HepG2 (cell line): ENCODE results near the gene ABCB11. TPM values are rescaled to one million over a fixed set of nuclear protein-coding genes. Genes with fewer than 3 reads are reported as not detected.

ENCODE experiments used
- ATAC-seq: fragments of 200-7000 bp; cut with Tn5 transposase; 3 replicates; pipeline ENCODE4 v1.9.1; 2020; ENCODE audit warnings: mild to moderate bottlenecking, moderate library complexity
- BruUV-seq: library from RNA; stranded (reverse); fragments of 400-500 nt; replicated peaks from 2 replicates; lab custom pipeline; 2021; lab: Mats Ljungman, UMichigan
- CTCF ChIA-PET: fragments of 300-600 bp; formaldehyde crosslinking; extraction: SDS; loops from one replicate; lab custom pipeline; 2021; ENCODE audit warnings: low total read pairs, inconsistent platforms, low intra/inter-chr PET ratio; lab: Yijun Ruan, JAX
- POLR2A ChIA-PET: fragments of 350-600 bp; sonication (Branson Sonifier 250); formaldehyde crosslinking; loops from one replicate; lab custom pipeline; 2020; ENCODE audit warnings: antibody characterized with exemption, inconsistent platforms; lab: Yijun Ruan, JAX
- DNase-seq: peaks from one replicate; pipeline ENCODE4 v3.0.0-alpha.2; 2015; ENCODE audit warnings: low spot score
- FAIRE-seq: peaks from 3 replicates; lab custom pipeline; 2011; peaks lifted over from hg19 to GRCh38; lab: Jason Lieb, UNC
- H2AFZ ChIP-seq: one replicate; pipeline ENCODE4 v1.6.1; 2011; ENCODE audit warnings: low read length, inconsistent platforms
- H3K27ac ChIP-seq: fragments of 300-600 bp; 3 replicates; pipeline ENCODE4 v1.8.0; 2011; ENCODE audit warnings: mixed run types, mild to moderate bottlenecking, mixed read lengths, low read length, inconsistent platforms; ENCODE audit not compliant: insufficient read depth; ENCODE audit errors: extremely low read length
- H3K27me3 ChIP-seq, 2 experiments: fragments of 200-600 bp in 1 of 2; 2 replicates in 1 of 2; 3 replicates in 1 of 2; pipeline versions ENCODE4 v1.6.0 to v1.8.0; 2011; ENCODE audit warnings: low read length in 2 of 2, mild to moderate bottlenecking in 2 of 2, moderate library complexity in 2 of 2, inconsistent platforms in 1 of 2; ENCODE audit not compliant: insufficient read depth in 2 of 2, control insufficient read depth in 1 of 2
- H3K36me3 ChIP-seq, 2 experiments: fragments of 200-600 bp in 1 of 2; replicated peaks in 1 of 2; 2 replicates in 1 of 2; 3 replicates in 1 of 2; pipeline versions ENCODE4 v1.5.1 to v1.8.0; 2011; ENCODE audit warnings: low read length in 2 of 2, inconsistent platforms in 1 of 2; ENCODE audit not compliant: insufficient read depth in 2 of 2, control insufficient read depth in 1 of 2
- H3K4me1 ChIP-seq: 2 replicates; pipeline ENCODE4 v1.5.1; 2012; ENCODE audit warnings: low read length, inconsistent platforms; ENCODE audit not compliant: insufficient read depth
- H3K4me2 ChIP-seq: 2 replicates; pipeline ENCODE4 v1.6.0; 2011; ENCODE audit warnings: low read depth, low read length, inconsistent platforms
- H3K4me3 ChIP-seq, 3 experiments: fragments of 200-600 bp in 1 of 3; sonication (generic), shearing (Covaris generic) in 1 of 3; replicated peaks in 1 of 3; 2 replicates each; pipeline ENCODE4 v1.5.1; 2011 to 2016; ENCODE audit warnings: low read length in 3 of 3, inconsistent platforms in 2 of 3, low read depth in 2 of 3, mild to moderate bottlenecking in 2 of 3, control low read depth in 1 of 3, mixed read lengths in 1 of 3; ENCODE audit not compliant: insufficient read depth in 1 of 3
- H3K79me2 ChIP-seq: one replicate; pipeline ENCODE4 v1.6.1; 2011; ENCODE audit warnings: low read length, inconsistent platforms; ENCODE audit not compliant: insufficient read depth
- H3K9ac ChIP-seq: 2 replicates; pipeline ENCODE4 v1.6.0; 2011; ENCODE audit warnings: mild to moderate bottlenecking, low read depth, low read length, inconsistent platforms; ENCODE audit not compliant: insufficient read depth
- H3K9me3 ChIP-seq: 2 replicates; pipeline ENCODE4 v1.5.1; 2012; ENCODE audit warnings: mild to moderate bottlenecking, low read length
- H4K20me1 ChIP-seq: 2 replicates; pipeline ENCODE4 v1.6.0; 2011; ENCODE audit warnings: inconsistent platforms, mild to moderate bottlenecking, low read length, moderate library complexity; ENCODE audit not compliant: insufficient read depth
- ARID5B ChIP-seq: IDR thresholded peaks from 2 replicates; pipeline ENCODE4 v1.4.0; 2020; ENCODE audit warnings: mild to moderate bottlenecking, missing genetic modification reagents
- NCOA5 ChIP-seq: sonication (generic); formaldehyde crosslinking; IDR thresholded peaks from 2 replicates; pipeline ENCODE4 v1.4.0; 2020; ENCODE audit warnings: missing genetic modification reagents
- SIX1 ChIP-seq: sonication (generic); formaldehyde crosslinking; IDR thresholded peaks from 2 replicates; pipeline ENCODE4 v1.4.0; 2020; ENCODE audit warnings: missing genetic modification reagents, borderline replicate concordance
- STAT5B ChIP-seq: sonication (generic); formaldehyde crosslinking; IDR thresholded peaks from 2 replicates; pipeline ENCODE4 v1.4.0; 2020; ENCODE audit warnings: missing genetic modification reagents
- ZBTB46 ChIP-seq: sonication (generic); formaldehyde crosslinking; IDR thresholded peaks from 2 replicates; pipeline ENCODE4 v1.4.0; 2020; ENCODE audit warnings: mild to moderate bottlenecking, missing genetic modification reagents, borderline replicate concordance
- WGBS: methylation state at CpG from one replicate; pipeline ENCODE4 v1.1.6; 2017; ENCODE audit warnings: low lambda C conversion rate; 5-methylcytosine and 5-hydroxymethylcytosine counted together
- in situ Hi-C: cut with HindIII; loops from 2 replicates; pipeline ENCODE4 v1.10.0; 2017; ENCODE audit warnings: low pct_unique_long_range_greater_than_20kb; ENCODE audit not compliant: extremely low pct_ligation_motif_present
- intact Hi-C: fragments of 100-400 bp; cut with micrococcal nuclease; formaldehyde crosslinking; loops from one replicate; pipeline ENCODE4 v1.10.0; 2022; ENCODE audit not compliant: unreplicated experiment
- polyA plus RNA-seq, 8 experiments: library from polyadenylated mRNA; depleted of rRNA in 3 of 8; stranded (reverse) in 7 of 8; unstranded in 1 of 8; fragments of >200 nt; fragmentation: Illumina TruSeq in 4 of 8; extraction: Trizol in 4 of 8; gene quantifications; 2 replicates each; pipeline versions ENCODE4 v1.2.1 to v1.2.3, GENCODE V29; 2011 to 2016; ENCODE audit warnings: low read depth in 4 of 8, missing spikeins in 1 of 8, mixed read lengths in 1 of 8; ENCODE audit not compliant: insufficient read depth in 1 of 8
- total RNA-seq, 5 experiments: library from RNA; depleted of rRNA; stranded (reverse); fragments of >200 nt; fragmentation: Illumina TruSeq; extraction: Trizol; gene quantifications; 2 replicates each; pipeline ENCODE4 v1.2.3, GENCODE V29; 2016; ENCODE audit warnings: low read depth in 1 of 5

ABCB11 gene
- total and polyA plus RNA-seq, 2 of the 13 experiments (the other 11 are each of a cell fraction or from before 2014, with no cell fraction given) = not detected

- no peak overlapping the region for H3K4me3 ChIP-seq
- no peaks in the 10 kb centered on the region for H3K79me2 ChIP-seq
- no peak for FAIRE-seq
- no peak overlapping the region for H3K9ac ChIP-seq
- TF ChIP-seq NCOA5 (CRISPR knock-in tag) (no peak), ARID5B (CRISPR knock-in tag) (no peak)
- TF ChIP-seq, all 625 proteins: peak for 0
- intact Hi-C loops = loop anchor here (10.0 kb wide), 1 partner anchor 272 kb away; no protein-coding TSS in a partner anchor
- Histone ChIP-seq H3K9me3 (no peaks in the 10 kb centered on the region), H2AFZ (no peak overlapping the region), H3K36me3 (no peaks in the 10 kb centered on the region), H3K27me3 (no peaks in the 10 kb centered on the region), H3K4me2 (no peak overlapping the region), H3K4me1 (no peaks in the 10 kb centered on the region), H4K20me1 (no peaks in the 10 kb centered on the region), H3K27ac (no peak overlapping the region)
- ChIA-PET POLR2A (no interaction called here), CTCF (no interaction called here)
- WGBS = 33% methylated on average over 1 of the region's 1 CpG
- in situ Hi-C loops = no loop called here
- DNase-seq = no peak
- BruUV-seq = no TSS peak
- ATAC-seq = no peak
These were observed 78.7 kb downstream of the ABCB11 start for GRCh38 chr2:168952424-168952823.

- Histone ChIP-seq H3K4me3 (no peak overlapping the region), H3K9me3 (no peaks in the 10 kb centered on the region), H4K20me1 (no peaks in the 10 kb centered on the region), H3K9ac (no peak overlapping the region), H2AFZ (no peak overlapping the region), H3K27me3 (no peaks in the 10 kb centered on the region), H3K79me2 (no peaks in the 10 kb centered on the region), H3K4me2 (no peak overlapping the region), H3K27ac (no peak overlapping the region), H3K36me3 (no peaks in the 10 kb centered on the region), H3K4me1 (no peaks in the 10 kb centered on the region)
- DNase-seq = no peak
- intact Hi-C loops (loop anchor here (10.0 kb wide), 1 partner anchor 273 kb away; no protein-coding TSS in a partner anchor), in situ Hi-C loops (no loop called here)
- no peak for FAIRE-seq
- CTCF ChIA-PET = no interaction called here
- POLR2A ChIA-PET = no interaction called here
- WGBS = 13% methylated on average over 1 of the region's 1 CpG
- BruUV-seq = no TSS peak
- no peak for ATAC-seq
- TF ChIP-seq ZBTB46 (CRISPR knock-in tag) = no peak
- no peak for TF ChIP-seq STAT5B (CRISPR knock-in tag)
- no peak for TF ChIP-seq SIX1
These were observed 79.3 kb downstream of the ABCB11 start for GRCh38 chr2:168951871-168952270.
